ENCODE data around the gene LGI2. TPM values are rescaled to one million over a fixed set of nuclear protein-coding genes. Genes with fewer than 3 reads are reported as not detected.
"Not testable (repeated sequence)": the region's sequence is repeated elsewhere in the genome, so short reads cannot be mapped to it uniquely, and the experiment has no call there.

Gene LGI2
- total RNA-seq, 1 donor from 2014 or later, result 0.13 TPM

GRCh38 chr4:25050370-25051078 lies 19.8 kb upstream of the LGI2 start:
- DNase-seq (ENCODE audit: low read depth, low spot score), result no peak

GRCh38 chr4:25043548-25043947 lies 12.8 kb upstream of the LGI2 start:
- DNase-seq (ENCODE audit: low read depth, low spot score), result no peak

- no peak for DNase-seq (ENCODE audit: low read depth, low spot score)
Measured at GRCh38 chr4:25033526-25033925, 2.8 kb upstream of the LGI2 start.

- DNase-seq (ENCODE audit: low read depth, low spot score), result no peak
Measured at GRCh38 chr4:25032126-25032525, 1.4 kb upstream of the LGI2 start.

GRCh38 chr4:25031077-25031621 lies 403 bp upstream of the LGI2 start:
- no peak for DNase-seq (ENCODE audit: low read depth, low spot score)

GRCh38 chr4:25029479-25030276 lies 1.1 kb downstream of the LGI2 start:
- DNase-seq (ENCODE audit: low read depth, low spot score), result no peak

GRCh38 chr4:25028851-25029250 lies 1.9 kb downstream of the LGI2 start:
- no peak for DNase-seq (ENCODE audit: low read depth, low spot score)

- no peak for DNase-seq (ENCODE audit: low read depth, low spot score)
Measured at GRCh38 chr4:25022766-25023165, 8.0 kb downstream of the LGI2 start.

- no peak for DNase-seq (ENCODE audit: low read depth, low spot score)
Measured at GRCh38 chr4:25021216-25021615, 9.5 kb downstream of the LGI2 start.

GRCh38 chr4:25020236-25020635 lies 10.5 kb downstream of the LGI2 start:
- no peak for DNase-seq (ENCODE audit: low read depth, low spot score)

- DNase-seq (ENCODE audit: low read depth, low spot score), result no peak
Measured at GRCh38 chr4:25019501-25019900, 11.2 kb downstream of the LGI2 start.

- no peak for DNase-seq (ENCODE audit: low read depth, low spot score)
Measured at GRCh38 chr4:25015012-25015411, 15.7 kb downstream of the LGI2 start.

- DNase-seq (ENCODE audit: low read depth, low spot score), result not testable (repeated sequence)
Measured at GRCh38 chr4:25014662-25014983, 16.1 kb downstream of the LGI2 start.

GRCh38 chr4:25013756-25014661 lies 16.7 kb downstream of the LGI2 start:
- no peak for DNase-seq (ENCODE audit: low read depth, low spot score)

- no peak for DNase-seq (ENCODE audit: low read depth, low spot score)
Measured at GRCh38 chr4:25012655-25013054, 18.1 kb downstream of the LGI2 start.

- DNase-seq (ENCODE audit: low read depth, low spot score), result no peak
Measured at GRCh38 chr4:25011135-25011866, 19.4 kb downstream of the LGI2 start.

GRCh38 chr4:25007598-25007997 lies 23.1 kb downstream of the LGI2 start:
- DNase-seq (ENCODE audit: low read depth, low spot score), result no peak

- peak; percentile 61 for DNase-seq (ENCODE audit: low read depth, low spot score)
Measured at GRCh38 chr4:25002681-25003080, 28.1 kb downstream of the LGI2 start.

- no peak for DNase-seq (ENCODE audit: low read depth, low spot score)
Measured at GRCh38 chr4:25001509-25001908, 29.2 kb downstream of the LGI2 start.

- no peak for DNase-seq (ENCODE audit: low read depth, low spot score)
Measured at GRCh38 chr4:25000639-25001038, 30.1 kb downstream of the LGI2 start.

All from pulmonary artery endothelial cell (primary cell).